GM19467 (cell line): ENCODE results near the gene ABCA9.
"Not testable (repeated sequence)": the region's sequence is repeated elsewhere in the genome, so short reads cannot be mapped to it uniquely, and the experiment has no call there.

Experiments
- ATAC-seq: cut with Tn5 transposase; IDR thresholded peaks from one replicate; pipeline ENCODE4 v1.9.1; 2021; ENCODE audit warnings: mild to moderate bottlenecking, moderate library complexity; ENCODE audit not compliant: unreplicated experiment

Gene ABCA9

GRCh38 chr17:69044371-69044770, 16.4 kb downstream of the ABCA9 start:
- no peak for ATAC-seq

GRCh38 chr17:69043098-69043734, 17.5 kb downstream of the ABCA9 start:
- ATAC-seq = no peak

- ATAC-seq = no peak
These were observed 18.4 kb downstream of the ABCA9 start for GRCh38 chr17:69042308-69042707.

DNA sequence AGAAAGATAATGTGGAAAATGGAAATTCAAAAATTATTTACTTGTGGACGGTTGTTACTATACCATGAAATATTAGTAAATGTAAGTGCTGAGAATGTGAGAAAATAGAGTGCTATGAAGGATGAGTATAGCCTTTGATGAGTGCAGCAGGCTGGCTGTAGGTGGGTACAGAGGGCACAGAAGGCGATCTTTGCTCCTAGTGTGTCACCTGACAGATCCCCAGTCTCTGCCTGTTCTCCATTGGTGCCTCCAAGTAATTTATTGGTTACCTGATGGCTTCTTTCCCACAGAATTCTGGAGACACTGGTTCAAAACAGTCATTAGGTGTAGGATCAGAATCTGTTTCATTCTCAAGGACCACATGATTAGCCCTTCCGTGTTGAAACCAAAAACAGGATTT, 28.9 kb downstream of the ABCA9 start:
- ATAC-seq = no peak

DNA sequence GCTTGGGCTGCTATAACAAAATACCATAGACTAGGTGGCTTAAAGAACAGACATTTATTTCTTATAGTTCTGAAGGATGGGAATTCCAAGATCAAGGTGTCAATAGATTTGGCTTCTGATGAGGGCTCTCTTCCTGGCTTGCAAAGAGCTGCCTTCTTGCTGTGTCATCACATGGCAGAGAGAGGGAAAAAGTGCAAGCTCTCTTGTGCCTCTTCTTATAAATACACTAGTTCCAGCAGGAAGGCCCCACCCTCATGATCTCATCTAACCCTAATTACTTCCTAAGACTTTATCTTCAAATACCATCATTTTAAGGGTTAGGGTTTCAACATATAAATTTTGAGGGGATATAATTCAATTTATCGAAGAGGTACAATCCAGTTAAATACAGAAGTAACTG, 30.6 kb downstream of the ABCA9 start:
- ATAC-seq = no peak

DNA sequence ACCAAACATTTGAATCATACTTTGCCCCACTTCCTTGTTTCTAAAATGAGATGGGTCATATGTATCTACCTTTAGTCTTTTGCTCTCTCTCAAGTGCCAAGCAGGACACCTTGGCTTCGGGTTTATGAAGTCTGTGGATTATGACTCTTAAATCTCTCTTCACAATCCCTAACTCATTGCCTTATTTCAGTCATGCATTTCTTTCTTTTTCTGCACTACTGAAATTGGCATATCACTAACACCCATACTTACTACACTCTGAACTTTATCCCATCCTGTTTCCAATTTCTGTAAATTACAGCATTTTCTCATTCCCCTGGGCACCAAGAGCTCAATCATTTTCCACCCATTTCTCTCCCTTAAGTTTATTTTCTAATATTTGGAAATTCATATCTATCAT, 42.0 kb downstream of the ABCA9 start:
- no peak for ATAC-seq

GRCh38 chr17:69018022-69018615, 42.6 kb downstream of the ABCA9 start:
- no peak for ATAC-seq

- no peak for ATAC-seq
These were observed 45.1 kb downstream of the ABCA9 start for GRCh38 chr17:69015631-69016030.

GRCh38 chr17:69012895-69013805, 47.6 kb downstream of the ABCA9 start:
- ATAC-seq = no peak

GRCh38 chr17:69009930-69010329, 50.8 kb downstream of the ABCA9 start:
- no peak for ATAC-seq

DNA sequence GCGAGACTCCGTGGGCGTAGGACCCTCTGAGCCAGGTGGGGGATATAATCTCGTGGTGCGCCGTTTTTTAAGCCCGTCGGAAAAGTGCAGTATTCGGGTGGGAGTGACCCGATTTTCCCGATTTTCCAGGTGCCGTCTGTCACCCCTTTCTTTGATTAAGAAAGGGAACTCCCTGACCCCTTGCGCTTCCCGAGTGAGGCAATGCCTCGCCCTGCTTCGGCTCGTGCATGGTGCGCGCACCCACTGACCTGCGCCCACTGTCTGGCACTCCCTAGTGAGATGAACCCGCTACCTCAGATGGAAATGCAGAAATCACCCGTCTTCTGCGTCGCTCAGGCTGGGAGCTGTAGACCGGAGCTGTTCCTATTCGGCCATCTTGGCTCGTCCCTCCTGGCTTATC, 56.0 kb downstream of the ABCA9 start:
- not testable (repeated sequence) for ATAC-seq

DNA sequence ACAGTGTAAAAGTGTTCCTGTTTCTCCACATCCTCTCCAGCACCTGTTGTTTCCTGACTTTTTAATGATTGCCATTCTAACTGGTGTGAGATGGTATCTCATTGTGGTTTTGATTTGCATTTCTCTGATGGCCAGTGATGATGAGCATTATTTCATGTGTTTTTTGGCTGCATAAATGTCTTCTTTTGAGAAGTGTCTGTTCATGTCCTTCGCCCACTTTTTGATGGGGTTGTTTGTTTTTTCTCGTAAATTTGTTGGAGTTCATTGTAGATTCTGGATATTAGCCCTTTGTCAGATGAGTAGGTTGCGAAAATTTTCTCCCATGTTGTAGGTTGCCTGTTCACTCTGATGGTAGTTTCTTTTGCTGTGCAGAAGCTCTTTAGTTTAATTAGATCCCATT, 61.0 kb downstream of the ABCA9 start:
- not testable (repeated sequence) for ATAC-seq

- no peak for ATAC-seq
These were observed 67.6 kb downstream of the ABCA9 start for GRCh38 chr17:68993112-68993511.

DNA sequence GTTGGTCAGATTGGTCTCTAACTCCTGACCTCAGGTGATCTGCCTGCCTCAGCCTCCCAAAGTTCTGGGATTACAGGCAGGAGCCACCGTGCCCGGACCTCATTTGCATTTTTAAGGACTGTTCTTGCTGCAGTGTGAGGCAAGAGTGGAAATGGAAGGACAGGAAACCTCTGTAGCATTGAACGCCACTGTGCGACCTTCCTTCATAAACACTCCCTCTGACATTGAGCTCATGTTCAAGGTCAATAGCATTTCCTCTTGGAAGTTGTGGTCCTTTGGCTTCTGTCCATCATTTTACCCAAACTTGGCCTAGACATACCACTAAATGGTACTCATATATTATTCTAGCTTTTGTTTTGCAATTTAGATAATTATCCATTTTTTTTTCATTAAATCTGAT, 72.8 kb downstream of the ABCA9 start:
- no peak for ATAC-seq

DNA sequence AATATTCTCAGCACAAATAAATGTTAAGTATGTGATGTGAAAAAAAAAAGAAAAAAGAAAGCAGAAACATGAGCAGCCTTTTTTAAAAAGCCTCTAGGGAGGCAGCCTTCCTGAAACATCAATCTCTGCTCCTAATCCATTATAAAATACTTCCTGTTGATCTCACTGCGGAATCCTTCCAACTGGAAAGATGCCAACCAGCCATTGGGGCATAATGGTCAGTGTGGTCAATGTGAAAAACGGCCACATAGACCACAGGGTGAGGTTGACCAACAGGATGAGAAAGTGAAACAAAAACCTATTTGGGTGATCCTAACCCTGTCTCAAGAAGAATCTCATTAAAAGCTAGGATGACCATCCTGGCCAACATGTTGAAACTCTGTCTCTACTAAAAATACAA, 79.4 kb downstream of the ABCA9 start:
- peak; percentile 73 for ATAC-seq

DNA sequence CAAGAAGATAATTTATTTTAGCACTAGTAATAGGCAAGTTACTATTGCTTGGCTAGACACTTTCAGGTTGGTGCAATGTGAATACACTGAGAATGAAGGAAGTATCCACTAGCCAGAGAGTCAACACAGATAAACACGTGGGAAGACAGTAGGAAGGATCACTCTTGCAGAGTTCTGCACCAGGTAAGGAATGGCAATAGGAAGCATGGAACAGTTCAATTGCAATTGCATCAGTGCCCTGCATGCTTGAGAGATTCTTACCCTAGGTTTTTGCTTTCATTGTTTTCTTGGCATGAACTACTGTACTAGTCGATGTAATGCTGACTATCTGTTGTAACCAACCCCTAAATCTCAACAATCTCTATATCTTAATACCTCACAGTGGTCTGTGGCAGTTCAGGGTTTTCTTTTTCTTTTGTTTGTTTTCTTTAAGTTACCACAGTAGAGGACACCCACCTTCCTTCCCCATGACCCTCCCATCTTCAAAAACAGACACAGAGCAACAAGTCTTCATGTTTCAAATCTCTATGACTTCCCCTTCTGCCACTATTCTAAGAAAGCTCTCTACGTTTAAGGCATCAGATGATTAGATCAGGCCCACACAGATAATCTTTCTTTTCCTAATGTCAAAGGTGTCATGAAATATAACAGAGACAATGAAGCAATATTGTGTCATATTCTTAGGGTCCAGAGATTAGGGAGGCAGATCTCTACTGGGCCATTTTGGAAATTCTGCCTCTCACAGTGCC, 87.5 kb downstream of the ABCA9 start:
- ATAC-seq = no peak

DNA sequence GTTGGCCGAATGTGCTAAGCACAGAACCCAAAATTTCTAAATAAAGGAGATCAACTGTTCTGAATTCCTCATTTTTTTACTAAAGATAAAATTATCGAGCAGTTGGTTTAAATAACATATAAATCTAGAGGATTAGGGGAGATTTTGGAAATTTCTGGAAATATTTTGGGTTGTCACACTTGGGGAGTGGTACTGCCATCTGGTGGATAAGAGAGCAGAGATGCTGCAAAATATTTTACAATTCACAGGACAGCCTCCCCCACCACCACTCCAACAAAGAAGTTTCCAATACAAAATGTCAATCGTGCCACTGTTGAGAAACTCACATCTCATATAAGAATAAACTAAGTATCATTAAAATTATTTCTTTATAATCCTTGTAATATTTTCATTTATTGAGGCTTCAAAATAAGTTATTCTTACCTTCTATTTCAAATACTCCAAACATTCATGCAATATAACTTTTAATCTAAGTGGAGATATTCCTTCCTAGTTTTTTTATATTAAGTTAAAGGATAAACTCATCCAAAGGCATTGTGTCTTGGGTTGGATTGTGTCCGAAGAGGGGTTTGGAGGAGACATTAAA, 88.5 kb downstream of the ABCA9 start:
- ATAC-seq = no peak

DNA sequence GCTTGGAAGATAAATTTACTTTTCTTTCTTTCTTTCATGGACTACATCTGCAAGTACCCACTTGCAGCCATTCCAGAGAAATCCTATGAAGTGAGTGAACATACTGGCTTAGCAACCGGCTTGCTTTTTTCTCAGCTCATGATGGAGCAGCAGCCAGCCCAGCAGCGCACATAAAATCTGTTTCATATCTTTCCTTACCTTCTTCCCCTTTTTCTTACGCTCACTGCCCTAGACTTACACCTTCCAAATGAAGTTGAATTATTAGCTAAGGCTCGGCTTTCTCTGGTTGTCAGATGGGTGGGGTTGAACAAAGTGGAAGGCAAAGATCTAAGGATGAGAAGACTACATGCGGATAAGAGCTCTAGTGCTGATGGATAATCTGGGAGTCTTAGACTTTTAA, 91.6 kb downstream of the ABCA9 start:
- ATAC-seq = no peak

DNA sequence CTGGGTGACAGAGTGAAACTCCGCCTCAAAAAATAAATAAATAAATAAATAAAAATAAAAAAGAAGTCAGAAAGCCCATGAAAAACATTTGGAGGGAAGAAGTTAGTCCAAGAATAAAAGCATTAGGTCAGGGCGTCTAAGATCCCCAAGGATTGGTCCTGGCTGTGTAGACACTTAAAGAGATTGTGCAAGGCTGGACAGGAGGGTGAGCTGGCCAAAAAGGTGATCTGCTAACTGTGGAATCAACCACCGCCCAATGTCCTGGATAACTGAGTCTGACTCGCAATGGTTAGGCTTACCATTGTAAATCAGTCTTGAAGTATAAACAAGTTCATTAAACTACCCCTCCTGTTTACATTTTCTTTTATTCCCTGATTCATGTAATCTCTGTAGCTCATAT, 96.8 kb downstream of the ABCA9 start:
- ATAC-seq = no peak

- no peak for ATAC-seq
These were observed 99.4 kb downstream of the ABCA9 start for GRCh38 chr17:68961214-68961882.
